Heart left ventricle (tissue), 16 donors: ENCODE data around the gene GRIN2C. TPM values are rescaled to one million over a fixed set of nuclear protein-coding genes. Genes with fewer than 3 reads are reported as not detected.

Source experiments
- ATAC-seq, 4 donors: fragments of 200-7000 bp; cut with Tn5 transposase; one replicate each; pipeline ENCODE4 v1.9.1; 2020 to 2022; ENCODE audit warnings: moderate library complexity in 4 of 4, mild to moderate bottlenecking in 3 of 4, moderate number of reproducible peaks in 1 of 4
- DNase-seq, 5 donors: peaks; one replicate each; pipeline ENCODE4 v3.0.0-alpha.2; 2020
- H3K27ac ChIP-seq, 12 donors: fragments of 200-600 bp; sonication (generic) in 4 of 12; one replicate each; pipeline versions ENCODE4 v1.5.0 to v1.8.0; 2016 to 2022; ENCODE audit warnings: mild to moderate bottlenecking in 2 of 12
- H3K27me3 ChIP-seq, 9 donors: fragments of 200-600 bp; sonication (generic) in 2 of 9; one replicate each; pipeline versions ENCODE4 v1.5.1 to v1.8.0; 2016 to 2022; ENCODE audit warnings: mild to moderate bottlenecking in 3 of 9
- H3K36me3 ChIP-seq, 9 donors: fragments of 200-600 bp; sonication (generic) in 2 of 9; one replicate each; pipeline versions ENCODE4 v1.5.0 to v1.8.0; 2018 to 2022; ENCODE audit warnings: mild to moderate bottlenecking in 2 of 9
- H3K4me1 ChIP-seq, 12 donors: fragments of 200-600 bp; sonication (generic) in 4 of 12; one replicate each; pipeline versions ENCODE4 v1.5.0 to v1.8.0; 2016 to 2022; ENCODE audit warnings: mild to moderate bottlenecking in 3 of 12
- H3K4me3 ChIP-seq, 12 donors: fragments of 200-600 bp; sonication (generic) in 4 of 12; one replicate each; pipeline versions ENCODE4 v1.5.0 to v1.8.0; 2017 to 2022; ENCODE audit warnings: mild to moderate bottlenecking in 9 of 12, moderate library complexity in 4 of 12
- H3K9me3 ChIP-seq, 12 donors: fragments of 200-600 bp; sonication (generic) in 4 of 12; one replicate each; pipeline versions ENCODE4 v1.5.0 to v1.8.0; 2016 to 2022; ENCODE audit warnings: mild to moderate bottlenecking in 1 of 12
- POLR2A ChIP-seq, 2 donors: fragments of 450-650 bp; IDR thresholded peaks; one replicate each; pipeline ENCODE4 v1.6.1; 2017; ENCODE audit warnings: antibody characterized with exemption in 2 of 2, mild to moderate bottlenecking in 2 of 2, moderate library complexity in 2 of 2
- WGBS, 4 donors: extraction: QIAGEN DNeasy Blood & Tissue Kit in 2 of 4; methylation state at CpG; one replicate each; pipeline versions ENCODE4 v1.1.5 to v1.1.7; 2013 to 2018; 5-methylcytosine and 5-hydroxymethylcytosine counted together
- intact Hi-C, 10 donors: fragments of 100-400 bp; cut with DNase I; formaldehyde crosslinking; loops; one replicate each; pipeline versions ENCODE4 v1.11.1 to v1.14.2; 2022
- polyA plus RNA-seq, 2 donors: library from polyadenylated mRNA; stranded (reverse); fragments of 200-250 nt; gene quantifications; one replicate each; pipeline ENCODE4 v1.2.3, GENCODE V29; 2013
- total RNA-seq, 9 donors: library from RNA; depleted of rRNA in 2 of 9; stranded (reverse); fragments of >200 nt in 2 of 9; fragmentation: NEBNext Ultra II Directional in 3 of 9; extraction: Animal tissue kit (Norgen Biotek cat#: 25700) in 3 of 9; gene quantifications; one replicate each; pipeline versions ENCODE4 v1.1.0 to v1.2.4, GENCODE V29; 2016 to 2023
- TF ChIP-seq, protein P1 (sequence below), 12 donors: fragments of 200-600 bp; sonication (generic) in 4 of 12; IDR thresholded peaks; one replicate each; pipeline versions ENCODE4 v1.5.0 to v1.8.0; 2018 to 2022; ENCODE audit warnings: antibody characterized with exemption in 12 of 12, mild to moderate bottlenecking in 5 of 12
- donor health status: ischemic (EF 13 %, LVEDD 7.1; RV severe dilation, severe dysfunction).
- donor health status: healthy with polysubstance abuse.
- donor health status: DM: no; HTN: yes; CAD: no.
- donor health status: DM: no; HTN: no; CAD: no.
- donor health status: ischemic (EF 25% LVEDD 6.9; RV normal size, moderate dysfunction).
- donor health status: ischemic (EF 25% LVEDD 5.7; RV mildly dilated, moderate dysfunction).
- donor health status: healthy.
- donor health status: DM: yes; HTN: yes; CAD: no.
- donor health status: ischemic (EF 35%, LVEDD 5.7; RV mildly dilated, moderate dysfunction).
- donor health status: nonischemic (EF 11% LVEDD 7.7; RV severe dilation, severe dysfunction).
- donor health status: DM: yes; HTN: yes; CAD: no.
- donor health status: PGD.
- donor health status: ischemic (EF 29% LVEDD 5.4; RV normal size, mild dysfunction).
- donor health status: nonischemic (EF 23%, LVEDD 6.1; RV moderate dilation, normal function).

The GRIN2C gene
- total and polyA plus RNA-seq, 11 donors, result 0.09 to 3.1 (median 0.40) TPM

- no peak for ATAC-seq
- Histone ChIP-seq H3K4me1 (peaks cover 0 to 6% (median 5%) of the 10 kb centered on the region in 12 donors), H3K9me3 (no peaks in the 10 kb centered on the region), H3K36me3 (no peaks in the 10 kb centered on the region), H3K4me3 (no peak overlapping the region), H3K27me3 (peaks cover 12 to 53% (median 19%) of the 10 kb centered on the region in 9 donors), H3K27ac (no peak overlapping the region)
- TF ChIP-seq, protein P1, sequence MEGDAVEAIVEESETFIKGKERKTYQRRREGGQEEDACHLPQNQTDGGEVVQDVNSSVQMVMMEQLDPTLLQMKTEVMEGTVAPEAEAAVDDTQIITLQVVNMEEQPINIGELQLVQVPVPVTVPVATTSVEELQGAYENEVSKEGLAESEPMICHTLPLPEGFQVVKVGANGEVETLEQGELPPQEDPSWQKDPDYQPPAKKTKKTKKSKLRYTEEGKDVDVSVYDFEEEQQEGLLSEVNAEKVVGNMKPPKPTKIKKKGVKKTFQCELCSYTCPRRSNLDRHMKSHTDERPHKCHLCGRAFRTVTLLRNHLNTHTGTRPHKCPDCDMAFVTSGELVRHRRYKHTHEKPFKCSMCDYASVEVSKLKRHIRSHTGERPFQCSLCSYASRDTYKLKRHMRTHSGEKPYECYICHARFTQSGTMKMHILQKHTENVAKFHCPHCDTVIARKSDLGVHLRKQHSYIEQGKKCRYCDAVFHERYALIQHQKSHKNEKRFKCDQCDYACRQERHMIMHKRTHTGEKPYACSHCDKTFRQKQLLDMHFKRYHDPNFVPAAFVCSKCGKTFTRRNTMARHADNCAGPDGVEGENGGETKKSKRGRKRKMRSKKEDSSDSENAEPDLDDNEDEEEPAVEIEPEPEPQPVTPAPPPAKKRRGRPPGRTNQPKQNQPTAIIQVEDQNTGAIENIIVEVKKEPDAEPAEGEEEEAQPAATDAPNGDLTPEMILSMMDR (IDR thresholded peaks at IDR 0.05), result no peak
- no peak for TF ChIP-seq POLR2A (IDR thresholded peaks at IDR 0.05)
- 50 to 58% (median 55%) methylated on average over 12 to 13 of the region's 13 CpGs for WGBS, 4 donors
- no peak for DNase-seq
- intact Hi-C loops, result no loop called here
Observed at GRCh38 chr17:74888469-74888868, 28.8 kb upstream of the GRIN2C start.

DNA sequence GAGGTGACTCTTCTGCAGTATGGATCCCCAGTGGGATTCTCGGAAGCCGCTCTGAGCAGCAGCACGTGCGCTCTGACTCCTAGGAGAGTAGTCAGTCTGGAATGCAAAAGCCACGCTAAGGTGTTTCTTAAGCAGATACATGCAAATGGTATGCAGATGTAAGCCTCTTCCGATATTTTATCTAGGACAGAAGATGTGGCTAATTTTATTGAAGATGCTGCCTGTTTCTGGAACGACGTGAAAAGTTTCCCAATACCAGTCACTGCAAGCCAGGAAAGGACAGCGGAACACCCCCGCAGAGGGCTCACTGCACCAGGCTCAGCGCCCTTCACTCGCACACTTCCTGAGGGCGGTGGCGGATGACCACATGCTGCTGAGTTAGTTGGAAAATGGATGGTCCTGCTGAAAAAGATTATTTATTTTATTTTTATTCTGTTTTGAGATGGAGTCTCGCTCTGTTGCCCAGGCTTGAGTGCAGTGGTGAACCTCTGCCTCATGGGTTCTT, 23.6 kb upstream of the GRIN2C start:
- Histone ChIP-seq H3K27ac (no peak overlapping the region), H3K36me3 (no peaks in the 10 kb centered on the region), H3K4me1 (peaks cover 0 to 6% (median under 1%) of the 10 kb centered on the region in 12 donors), H3K27me3 (peaks cover 0 to 16% (median 0%) of the 10 kb centered on the region in 9 donors), H3K4me3 (no peak overlapping the region), H3K9me3 (no peaks in the 10 kb centered on the region)
- DNase-seq, result peak in 1 of 5 donors; percentile 51
- intact Hi-C loops, result no loop called here
- TF ChIP-seq, protein P1 (IDR thresholded peaks at IDR 0.05), result no peak
- no peak for TF ChIP-seq POLR2A (IDR thresholded peaks at IDR 0.05)
- no peak for ATAC-seq
- 59 to 71% (median 67%) methylated on average over 15 of the region's 15 CpGs for WGBS, 4 donors

DNA sequence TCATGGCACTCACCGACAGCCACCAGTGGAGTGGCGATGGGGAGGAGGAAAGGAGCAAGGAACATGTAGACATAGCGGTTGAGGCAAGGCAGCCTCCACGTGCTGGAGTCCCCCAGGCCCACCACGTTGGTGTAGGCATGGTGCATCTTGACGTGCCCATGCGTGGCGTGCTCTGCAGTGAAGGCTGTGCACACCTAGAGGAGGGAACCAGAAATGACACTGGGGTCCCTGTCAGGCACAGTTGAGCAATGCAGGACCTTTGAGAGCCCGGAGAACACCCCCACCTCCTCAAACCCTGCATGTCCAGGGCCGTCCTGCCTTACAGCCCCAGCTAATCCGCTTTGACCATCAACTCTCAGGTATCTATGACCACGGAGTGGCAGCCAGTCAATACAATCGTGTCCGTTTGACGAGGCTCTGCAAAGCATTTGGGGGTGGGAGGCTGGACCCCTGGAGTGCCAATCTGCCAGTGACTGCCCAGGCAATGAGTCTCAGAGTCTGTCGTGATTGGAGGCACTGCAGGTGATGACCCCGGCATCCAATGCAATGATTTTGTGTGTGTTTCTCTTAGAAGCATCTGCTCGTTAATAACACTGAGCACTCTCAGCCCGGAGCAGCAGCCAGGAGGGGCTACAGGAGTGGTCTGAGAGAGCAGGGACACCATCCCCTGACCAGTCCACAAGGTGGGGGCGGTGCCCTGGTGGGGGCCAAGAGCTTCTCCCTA, 23.0 kb upstream of the GRIN2C start:
- Histone ChIP-seq H3K36me3 (no peaks in the 10 kb centered on the region), H3K9me3 (no peaks in the 10 kb centered on the region), H3K4me1 (peaks cover 0 to 10% (median 6%) of the 10 kb centered on the region in 12 donors), H3K27me3 (peaks cover 0 to 14% (median 0%) of the 10 kb centered on the region in 9 donors), H3K4me3 (no peak overlapping the region), H3K27ac (no peak overlapping the region)
- DNase-seq, result no peak
- 70 to 73% (median 72%) methylated on average over 18 to 20 of the region's 20 CpGs for WGBS, 4 donors
- TF ChIP-seq, protein P1 (IDR thresholded peaks at IDR 0.05), result no peak
- TF ChIP-seq POLR2A (IDR thresholded peaks at IDR 0.05), result no peak
- intact Hi-C loops, result no loop called here
- no peak for ATAC-seq

- TF ChIP-seq, protein P1 (IDR thresholded peaks at IDR 0.05), result no peak
- no peak for TF ChIP-seq POLR2A (IDR thresholded peaks at IDR 0.05)
- Histone ChIP-seq H3K27me3 (peaks cover 0 to 9% (median 0%) of the 10 kb centered on the region in 9 donors), H3K4me3 (no peak overlapping the region), H3K27ac (no peak overlapping the region), H3K9me3 (no peaks in the 10 kb centered on the region), H3K36me3 (no peaks in the 10 kb centered on the region), H3K4me1 (peaks cover 3 to 19% (median 13%) of the 10 kb centered on the region in 12 donors)
- ATAC-seq (no peak), DNase-seq (no peak)
- intact Hi-C loops, result no loop called here
- 74 to 84% (median 79%) methylated on average over 11 of the region's 11 CpGs for WGBS, 4 donors
Observed at GRCh38 chr17:74881073-74881472, 21.4 kb upstream of the GRIN2C start.
